ENCODE results near the gene BUB3. TPM values are rescaled to one million over a fixed set of nuclear protein-coding genes. Genes with fewer than 3 reads are reported as not detected.

Gene BUB3
- total RNA-seq, 2 donors from 2014 or later: 77.6 to 112 TPM

- TF ChIP-seq CTCF (IDR thresholded peaks at IDR 0.05): no peak
- no peaks in the 10 kb centered on the region for H3K9me3 ChIP-seq
- peak overlapping the region; percentile 86 for H3K27ac ChIP-seq
- H3K9ac ChIP-seq (ENCODE audit: low read depth in 2 of 2, low read length in 2 of 2): peak overlapping the region; percentile 79 to 88
- peaks cover 14% of the 10 kb centered on the region for H3K4me1 ChIP-seq
- peaks cover 23% of the 10 kb centered on the region for H3K27me3 ChIP-seq
- H3K36me3 ChIP-seq: no peaks in the 10 kb centered on the region
- intact Hi-C loops (cut with DNase I): loop anchor here (10.0 kb wide), 1 partner anchor 170 kb away; the partner anchor contains the start of gene PSTK
- peak; percentile 73 for DNase-seq
- peak overlapping the region; percentile 95 for H3K4me3 ChIP-seq
Measured at GRCh38 chr10:123154711-123155505, 706 bp downstream of the BUB3 start.

- Histone ChIP-seq H3K4me3 (no peak overlapping the region), H3K4me1 (peaks cover 5% of the 10 kb centered on the region), H3K27me3 (peaks cover 11% of the 10 kb centered on the region), H3K36me3 (no peaks in the 10 kb centered on the region), H3K27ac (no peak overlapping the region), H3K9me3 (no peaks in the 10 kb centered on the region), H3K9ac (ENCODE audit: low read depth in 2 of 2, low read length in 2 of 2) (no peak overlapping the region)
- no peak for DNase-seq
- TF ChIP-seq CTCF (IDR thresholded peaks at IDR 0.05): no peak
- intact Hi-C loops (cut with DNase I): loop anchor here (10.0 kb wide), 1 partner anchor 171 kb away; the partner anchor contains the start of gene PSTK
Measured at GRCh38 chr10:123156078-123156477, 1.9 kb downstream of the BUB3 start.

- TF ChIP-seq CTCF (IDR thresholded peaks at IDR 0.05): no peak
- no peaks in the 10 kb centered on the region for H3K36me3 ChIP-seq
- intact Hi-C loops (cut with DNase I): loop anchor here (10.0 kb wide), 1 partner anchor 172 kb away; the partner anchor contains the start of gene PSTK
Measured at GRCh38 chr10:123157210-123157609, 3.0 kb downstream of the BUB3 start.

GRCh38 chr10:123158682-123159081, 4.5 kb downstream of the BUB3 start:
- Histone ChIP-seq H3K9ac (ENCODE audit: low read depth in 2 of 2, low read length in 2 of 2) (no peak overlapping the region), H3K4me3 (no peak overlapping the region), H3K27ac (no peak overlapping the region), H3K4me1 (no peaks in the 10 kb centered on the region), H3K27me3 (no peaks in the 10 kb centered on the region), H3K36me3 (peaks cover 11% of the 10 kb centered on the region), H3K9me3 (no peaks in the 10 kb centered on the region)
- intact Hi-C loops (cut with DNase I): loop anchor here (10.0 kb wide), 1 partner anchor 174 kb away; the partner anchor contains the start of gene PSTK
- no peak for DNase-seq
- TF ChIP-seq CTCF (IDR thresholded peaks at IDR 0.05): no peak

More at GRCh38 chr10:123157210-123157609, 3.0 kb downstream of the BUB3 start:
- Histone ChIP-seq H3K9me3 (no peaks in the 10 kb centered on the region), H3K4me3 (no peak overlapping the region), H3K4me1 (no peaks in the 10 kb centered on the region), H3K27me3 (no peaks in the 10 kb centered on the region), H3K27ac (no peak overlapping the region), H3K9ac (ENCODE audit: low read depth in 2 of 2, low read length in 2 of 2) (no peak overlapping the region)
- DNase-seq: no peak

GRCh38 chr10:123160311-123160980, 6.2 kb downstream of the BUB3 start:
- H3K36me3 ChIP-seq: peaks cover 11% of the 10 kb centered on the region
- H3K9me3 ChIP-seq: no peaks in the 10 kb centered on the region
- no peak for DNase-seq
- no peak overlapping the region for H3K4me3 ChIP-seq
- H3K4me1 ChIP-seq: no peaks in the 10 kb centered on the region
- no peak overlapping the region for H3K27ac ChIP-seq
- intact Hi-C loops (cut with DNase I): no loop called here
- TF ChIP-seq CTCF (IDR thresholded peaks at IDR 0.05): no peak
- H3K27me3 ChIP-seq: no peaks in the 10 kb centered on the region
- no peak overlapping the region for H3K9ac ChIP-seq (ENCODE audit: low read depth in 2 of 2, low read length in 2 of 2)

Data from colonic mucosa (tissue), 4 donors.